ENCODE data around the gene UBE2B.

Gene UBE2B

GRCh38 chr5:134438721-134439123 is 67.4 kb downstream of the UBE2B start:
- no peak for DNase-seq

DNA sequence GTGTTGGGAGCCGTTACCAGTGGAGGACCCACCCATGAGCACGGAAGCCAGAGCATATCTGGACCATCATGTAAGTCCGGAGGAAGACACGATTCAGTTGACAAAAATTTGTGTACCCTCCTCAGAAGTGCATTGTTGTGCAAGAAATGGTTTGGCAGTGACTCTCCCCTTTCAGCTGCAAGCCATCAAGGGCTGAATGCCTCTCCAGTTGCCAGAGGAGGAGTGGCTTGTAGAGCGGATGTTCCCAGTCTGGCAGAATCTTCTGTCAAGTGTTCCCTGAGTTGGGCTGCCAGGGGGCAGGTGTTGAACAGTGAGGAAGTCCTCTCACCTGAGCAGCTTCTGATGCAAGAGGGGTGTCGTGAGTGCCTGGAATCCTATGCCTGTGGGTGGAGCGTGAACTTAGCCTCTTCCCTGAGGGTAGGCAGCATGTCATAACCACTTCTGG is 67.9 kb downstream of the UBE2B start:
- no peak for DNase-seq

DNA sequence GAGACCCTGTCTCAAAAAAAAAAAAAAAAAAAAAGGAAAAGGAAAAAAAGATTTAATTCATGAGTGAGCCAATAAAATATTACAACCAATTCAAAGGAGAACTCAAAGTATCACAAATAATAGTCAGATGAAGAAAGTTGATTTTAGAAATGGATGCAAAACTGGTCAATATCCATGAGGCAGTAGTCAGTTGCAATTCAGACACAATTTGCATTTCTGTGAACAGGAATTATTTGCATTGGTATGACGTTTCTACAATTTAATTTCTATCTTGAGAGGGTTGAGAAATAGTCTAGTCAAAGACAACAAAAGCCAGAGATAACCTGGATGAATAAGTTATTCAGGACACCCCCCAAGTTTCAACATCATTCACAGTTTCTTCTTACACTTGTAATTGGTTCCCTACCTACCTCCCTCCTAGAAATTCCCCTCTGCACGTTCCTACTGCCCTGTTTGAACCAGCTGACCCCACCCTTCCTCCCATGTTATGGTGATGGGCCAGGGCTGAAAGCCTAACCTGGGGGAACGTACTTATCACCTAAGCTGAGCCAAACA is 68.9 kb downstream of the UBE2B start:
- DNase-seq = no peak

Measured in hippocampal formation (tissue), 2 donors.